Lung (tissue), 12 donors: ENCODE data around the gene ZC3H7A. TPM values are rescaled to one million over a fixed set of nuclear protein-coding genes. Genes with fewer than 3 reads are reported as not detected.
A peak's percentile ranks its signal among the peaks of the same experiment; 100 is the strongest.
"Not testable (repeated sequence)": the region's sequence is repeated elsewhere in the genome, so short reads cannot be mapped to it uniquely, and the experiment has no call there.

Experiments used
- ATAC-seq: fragments of 200-7000 bp; cut with Tn5 transposase; one replicate; pipeline ENCODE4 v1.9.1; 2020; ENCODE audit warnings: moderate number of reproducible peaks; ENCODE audit not compliant: insufficient read depth, low FRiP score
- DNase-seq, 3 donors: peaks; one replicate each; pipeline ENCODE4 v3.0.0-alpha.2; 2013 to 2017
- H3K27ac ChIP-seq, 2 donors: one replicate each; pipeline ENCODE4 v1.5.1; 2013; ENCODE audit warnings: mild to moderate bottlenecking in 2 of 2, moderate library complexity in 2 of 2, control low read depth in 1 of 2, inconsistent platforms in 1 of 2, low read depth in 1 of 2, low read length in 1 of 2
- H3K27me3 ChIP-seq, 3 donors: one replicate each; pipeline ENCODE4 v1.5.1; 2013; ENCODE audit warnings: low read length in 2 of 3; ENCODE audit not compliant: control insufficient read depth in 3 of 3, insufficient read depth in 3 of 3
- H3K36me3 ChIP-seq, 4 donors: one replicate each; pipeline ENCODE4 v1.5.1; 2013; ENCODE audit warnings: low read length in 4 of 4, mild to moderate bottlenecking in 1 of 4, moderate library complexity in 1 of 4; ENCODE audit not compliant: control insufficient read depth in 4 of 4, insufficient read depth in 4 of 4
- H3K4me1 ChIP-seq, 5 donors: one replicate each; pipeline ENCODE4 v1.5.1; 2013; ENCODE audit warnings: low read length in 5 of 5, mild to moderate bottlenecking in 2 of 5, moderate library complexity in 1 of 5; ENCODE audit not compliant: control insufficient read depth in 5 of 5, insufficient read depth in 5 of 5
- H3K4me3 ChIP-seq: one replicate; pipeline ENCODE4 v1.5.1; 2013; ENCODE audit warnings: mild to moderate bottlenecking, control low read depth, moderate library complexity
- H3K9ac ChIP-seq, 2 donors: one replicate each; pipeline ENCODE4 v1.5.1; 2013; ENCODE audit warnings: low read length in 2 of 2, control low read depth in 1 of 2; ENCODE audit not compliant: insufficient read depth in 1 of 2
- H3K9me3 ChIP-seq, 4 donors: one replicate each; pipeline ENCODE4 v1.5.1; 2013; ENCODE audit warnings: low read length in 3 of 4, mild to moderate bottlenecking in 1 of 4, moderate library complexity in 1 of 4; ENCODE audit not compliant: control insufficient read depth in 4 of 4, insufficient read depth in 3 of 4
- CTCF ChIP-seq: IDR thresholded peaks from 2 replicates; pipeline ENCODE4 v1.5.1; 2012; ENCODE audit warnings: mild to moderate bottlenecking; ENCODE audit errors: control extremely low read depth, extremely low read depth
- WGBS, 2 donors: extraction: QIAGEN DNeasy Blood & Tissue Kit; methylation state at CpG; one replicate each; pipeline ENCODE4 v1.1.7; 2013; 5-methylcytosine and 5-hydroxymethylcytosine counted together
- polyA plus RNA-seq, 2 donors: library from polyadenylated mRNA; stranded (reverse); fragments of 200-250 nt; gene quantifications; one replicate each; pipeline ENCODE4 v1.2.1, GENCODE V29; 2013
- total RNA-seq, 2 donors: library from RNA; depleted of rRNA in 1 of 2; stranded (reverse); fragments of >200 nt in 1 of 2; gene quantifications; one replicate each; pipeline ENCODE4 v1.2.1, GENCODE V29; 2014 to 2021
- donor health status: control.
- donor health status: control.
- donor health status: Bipolar disorder and iron deficiency.
- donor health status: healthy.
- donor health status: DM: yes; HTN: yes; CAD: no.

Gene ZC3H7A
- total and polyA plus RNA-seq, 4 donors = 22.1 to 127 (median 36.2) TPM

- WGBS, 2 donors = 51 to 69% methylated on average over 10 of the region's 10 CpGs
- DNase-seq (no peak), ATAC-seq (peak; percentile 27)
- TF ChIP-seq CTCF = no peak
- no peaks in the 10 kb centered on the region for H3K36me3 ChIP-seq
- H3K9ac ChIP-seq = no peak overlapping the region
- H3K4me1 ChIP-seq = peaks cover 0 to 2% (median 0%) of the 10 kb centered on the region in 5 donors
- H3K27me3 ChIP-seq = no peaks in the 10 kb centered on the region
- H3K9me3 ChIP-seq = no peaks in the 10 kb centered on the region
- no peak overlapping the region for H3K27ac ChIP-seq
- H3K4me3 ChIP-seq = no peak overlapping the region
Observed at GRCh38 chr16:11819798-11820197, 22.7 kb upstream of the ZC3H7A start.

GRCh38 chr16:11818970-11819369, 21.9 kb upstream of the ZC3H7A start:
- not testable (repeated sequence) for H3K27me3 ChIP-seq, H3K4me1 ChIP-seq, ATAC-seq, H3K27ac ChIP-seq, H3K4me3 ChIP-seq, DNase-seq, H3K9ac ChIP-seq, H3K9me3 ChIP-seq, H3K36me3 ChIP-seq
- 85 to 91% methylated on average over 13 of the region's 13 CpGs for WGBS, 2 donors

- H3K9me3 ChIP-seq = no peaks in the 10 kb centered on the region
- no peaks in the 10 kb centered on the region for H3K4me1 ChIP-seq
- 84 to 93% methylated on average over 5 of the region's 5 CpGs for WGBS, 2 donors
- H3K4me3 ChIP-seq = no peak overlapping the region
- H3K9ac ChIP-seq = no peak overlapping the region
- no peak for TF ChIP-seq CTCF
- DNase-seq (no peak), ATAC-seq (no peak)
- H3K27ac ChIP-seq = no peak overlapping the region
- H3K27me3 ChIP-seq = no peaks in the 10 kb centered on the region
- H3K36me3 ChIP-seq = no peaks in the 10 kb centered on the region
Observed at GRCh38 chr16:11816123-11816522, 19.1 kb upstream of the ZC3H7A start.

GRCh38 chr16:11814800-11815199, 17.7 kb upstream of the ZC3H7A start:
- DNase-seq, ATAC-seq, H3K27ac ChIP-seq, H3K9ac ChIP-seq, H3K4me3 ChIP-seq, H3K4me1 ChIP-seq, H3K36me3 ChIP-seq, H3K27me3 ChIP-seq, H3K9me3 ChIP-seq: not testable (repeated sequence)
- 43 to 80% methylated on average over 4 of the region's 4 CpGs for WGBS, 2 donors

- H3K9ac ChIP-seq = no peak overlapping the region
- H3K27ac ChIP-seq = no peak overlapping the region
- no peak for TF ChIP-seq CTCF
- peak in 1 of 3 donors; percentile 58 for DNase-seq
- 41 to 53% methylated on average over 8 of the region's 8 CpGs for WGBS, 2 donors
- no peaks in the 10 kb centered on the region for H3K36me3 ChIP-seq
- H3K27me3 ChIP-seq = no peaks in the 10 kb centered on the region
- ATAC-seq = no peak
- H3K9me3 ChIP-seq = no peaks in the 10 kb centered on the region
- H3K4me1 ChIP-seq = no peaks in the 10 kb centered on the region
- no peak overlapping the region for H3K4me3 ChIP-seq
Observed at GRCh38 chr16:11806721-11807120, 9.7 kb upstream of the ZC3H7A start.
